ENCODE measurements around the gene IRF2BP2.

The IRF2BP2 gene

DNA sequence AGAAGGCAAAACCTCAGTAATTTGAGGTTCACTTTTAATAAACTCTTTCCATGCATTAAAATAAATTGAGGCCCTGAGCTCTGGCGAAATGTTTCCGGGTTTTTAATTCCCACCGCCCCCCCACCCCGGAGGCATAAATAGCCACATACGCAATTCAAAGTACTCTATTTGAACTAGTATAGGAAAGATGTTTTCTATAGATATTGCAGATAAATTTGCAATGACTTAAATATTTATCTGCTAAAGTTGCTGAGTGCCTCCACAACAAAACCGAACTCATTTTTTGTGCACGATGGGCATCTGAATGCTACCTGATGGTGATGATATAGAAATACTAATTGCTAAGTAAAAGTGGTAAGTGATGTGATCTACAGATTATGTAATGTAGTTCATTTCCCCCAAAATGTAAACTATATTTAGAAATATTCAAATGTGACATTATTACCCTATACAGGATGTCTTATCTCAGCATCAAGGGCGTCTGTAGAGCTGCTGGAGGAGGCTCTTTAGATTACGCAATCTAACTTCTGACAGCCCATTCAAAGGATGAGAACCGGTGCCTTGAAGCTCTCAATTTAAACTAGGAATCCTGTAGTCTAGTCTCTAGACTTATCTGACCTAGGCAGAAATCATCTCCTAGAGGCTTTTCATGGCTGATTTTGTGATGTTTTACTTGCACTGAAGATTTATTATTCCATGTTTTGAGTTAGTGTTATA is 8.5 kb downstream of the IRF2BP2 start:
- ChIA-PET CTCF (interaction anchor here (0.6 to 3.6 kb wide), 10 partner anchors 9 to 379 kb away, joined by 3 to 15 read pairs (median 4); partner anchors contain the start of gene IRF2BP2), POLR2A (interaction anchor here (0.6 to 3.4 kb wide), 3 partner anchors 9 to 361 kb away, joined by 3 to 23 read pairs (median 4); partner anchors contain the start of gene IRF2BP2)
- peak; percentile 38 to 76 (median 65) for DNase-seq
- Histone ChIP-seq H3K9me3 (ENCODE audit: control extremely low read depth in 1 of 5, control insufficient read depth in 4 of 5, insufficient read depth in 2 of 5, low read depth in 1 of 5, low read length in 4 of 5) (no peaks in the 10 kb centered on the region), H3K4me3 (ENCODE audit: control insufficient read depth in 1 of 7, extremely low read depth in 1 of 7, insufficient read depth in 4 of 7, low read depth in 2 of 7, low read length in 6 of 7) (peak overlapping the region in 6 of 7 experiments; percentile 15 to 64 (median 58)), H3K27me3 (replicated peaks in 2 of 5; ENCODE audit: control insufficient read depth in 4 of 5, insufficient read depth in 5 of 5, low read length in 4 of 5) (no peaks in the 10 kb centered on the region), H3K27ac (ENCODE audit: insufficient read depth in 1 of 2, low read depth in 1 of 2, low read length in 2 of 2, poor library complexity in 1 of 2, severe bottlenecking in 2 of 2) (peak overlapping the region in 1 of 2 experiments; percentile 75), H3K4me1 (ENCODE audit: control extremely low read depth in 1 of 4, control insufficient read depth in 4 of 4, insufficient read depth in 4 of 4, low read length in 3 of 4) (peaks cover 51 to 74% (median 66%) of the 10 kb centered on the region in 4 experiments), H3K36me3 (ENCODE audit: control insufficient read depth in 4 of 4, insufficient read depth in 4 of 4, low read length in 3 of 4) (peaks cover 2 to 31% (median 20%) of the 10 kb centered on the region in 4 experiments)
- 10% methylated on average over 2 of the region's 10 CpGs for WGBS (ENCODE audit: insufficient coverage)

DNA sequence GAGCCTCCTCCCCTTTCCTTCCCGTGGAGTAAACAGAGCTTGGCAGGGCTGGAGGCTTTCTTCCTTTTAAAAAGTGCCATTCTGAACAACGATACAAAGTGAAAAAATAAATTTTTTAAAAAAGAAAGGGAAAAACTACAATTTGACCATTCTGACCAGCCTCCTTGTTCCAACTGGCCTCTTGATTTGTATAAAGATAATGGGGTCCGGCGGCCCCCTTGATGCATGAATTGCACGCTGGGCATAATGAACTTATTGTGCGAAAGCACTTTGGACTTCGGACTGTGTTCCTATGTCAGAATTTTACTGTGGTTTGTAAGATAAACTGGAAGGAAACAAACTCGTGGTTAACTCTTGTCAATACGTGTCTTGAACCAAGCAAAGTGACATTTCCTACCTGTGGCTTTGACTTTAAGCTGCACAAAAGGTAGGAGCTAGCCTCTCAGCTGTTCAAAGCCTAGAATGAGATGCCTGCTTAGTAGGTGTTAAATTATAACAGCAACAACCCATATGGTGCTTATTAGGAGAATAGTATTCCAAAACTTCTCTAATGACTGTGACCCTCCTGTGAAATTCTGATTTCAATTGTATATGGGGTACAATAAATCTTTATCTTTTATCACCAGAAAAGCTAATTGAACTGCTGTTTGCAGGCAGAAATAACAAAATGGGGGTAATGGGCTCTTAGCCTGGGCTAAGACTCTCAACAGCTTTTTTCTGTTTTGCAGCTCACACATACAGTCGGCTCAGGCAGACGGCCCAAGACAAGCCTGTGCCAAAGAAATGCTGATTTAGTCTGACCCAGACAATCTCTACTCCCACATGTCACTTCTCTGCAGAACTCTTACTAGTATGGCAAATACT is 9.3 kb downstream of the IRF2BP2 start:
- Histone ChIP-seq H3K27me3 (replicated peaks in 2 of 5; ENCODE audit: control insufficient read depth in 4 of 5, insufficient read depth in 5 of 5, low read length in 4 of 5) (no peaks in the 10 kb centered on the region), H3K4me1 (ENCODE audit: control extremely low read depth in 1 of 4, control insufficient read depth in 4 of 4, insufficient read depth in 4 of 4, low read length in 3 of 4) (peaks cover 50 to 69% (median 62%) of the 10 kb centered on the region in 4 experiments), H3K27ac (ENCODE audit: insufficient read depth in 1 of 2, low read depth in 1 of 2, low read length in 2 of 2, poor library complexity in 1 of 2, severe bottlenecking in 2 of 2) (peak overlapping the region; percentile 20 to 75), H3K4me3 (ENCODE audit: control insufficient read depth in 1 of 7, extremely low read depth in 1 of 7, insufficient read depth in 4 of 7, low read depth in 2 of 7, low read length in 6 of 7) (peak overlapping the region in 6 of 7 experiments; percentile 30 to 64 (median 58)), H3K9me3 (ENCODE audit: control extremely low read depth in 1 of 5, control insufficient read depth in 4 of 5, insufficient read depth in 2 of 5, low read depth in 1 of 5, low read length in 4 of 5) (no peaks in the 10 kb centered on the region), H3K36me3 (ENCODE audit: control insufficient read depth in 4 of 4, insufficient read depth in 4 of 4, low read length in 3 of 4) (peaks cover 0 to 23% (median 16%) of the 10 kb centered on the region in 4 experiments)
- peak; percentile 38 to 74 (median 61) for DNase-seq
- WGBS (ENCODE audit: insufficient coverage): 1% methylated on average over 9 of the region's 11 CpGs
- POLR2A ChIA-PET: interaction anchor here (0.5 to 3.4 kb wide), 6 partner anchors 10 to 490 kb away, joined by 3 to 23 read pairs (median 4); partner anchors contain the start of gene IRF2BP2
- CTCF ChIA-PET: interaction anchor here (0.9 to 3.6 kb wide), 11 partner anchors 10 to 494 kb away, joined by 3 to 15 read pairs (median 3); partner anchors contain the start of gene IRF2BP2

DNA sequence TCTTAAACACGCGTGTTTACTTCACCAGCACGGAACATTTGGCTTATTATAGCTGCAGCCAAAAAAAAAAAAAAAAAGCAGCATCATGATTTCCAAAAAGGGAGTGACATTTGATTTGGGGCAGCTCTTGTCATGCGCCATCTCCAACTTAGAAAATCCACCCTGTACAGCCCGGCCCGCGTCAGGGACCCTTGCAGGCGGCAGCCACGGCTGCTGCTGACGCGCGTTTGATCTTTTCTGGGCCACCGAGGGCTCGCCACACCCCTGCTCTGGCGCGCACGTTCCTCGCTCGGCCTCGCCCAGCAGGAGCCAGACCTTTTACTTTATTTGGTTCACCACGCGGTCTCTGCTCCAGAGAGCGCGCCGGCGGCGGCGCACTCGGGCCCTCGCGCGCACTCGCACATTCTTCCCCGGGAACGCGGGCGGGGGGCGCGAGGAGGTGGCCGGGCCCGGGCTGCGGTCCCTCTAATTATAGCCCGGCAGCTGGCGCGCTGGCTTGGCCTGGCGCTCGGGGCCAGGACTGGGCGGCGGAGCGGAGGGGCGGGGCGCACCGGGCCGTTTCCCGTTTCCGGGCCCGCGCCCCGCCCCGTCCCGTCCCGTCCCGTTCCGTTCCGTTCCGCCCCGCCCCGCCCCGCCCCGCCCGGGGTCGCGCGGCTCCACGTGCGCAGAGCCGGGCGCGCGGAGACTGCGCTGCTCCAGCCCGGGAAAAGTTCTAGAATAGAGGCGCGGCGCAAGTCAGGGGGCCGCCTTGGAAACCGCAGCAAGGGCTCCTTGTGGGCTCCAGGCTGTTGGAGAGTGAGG is 10.2 kb downstream of the IRF2BP2 start:
- Histone ChIP-seq H3K27me3 (replicated peaks in 2 of 5; ENCODE audit: control insufficient read depth in 4 of 5, insufficient read depth in 5 of 5, low read length in 4 of 5) (no peaks in the 10 kb centered on the region), H3K36me3 (ENCODE audit: control insufficient read depth in 4 of 4, insufficient read depth in 4 of 4, low read length in 3 of 4) (peaks cover 0 to 15% (median 10%) of the 10 kb centered on the region in 4 experiments), H3K27ac (ENCODE audit: insufficient read depth in 1 of 2, low read depth in 1 of 2, low read length in 2 of 2, poor library complexity in 1 of 2, severe bottlenecking in 2 of 2) (peak overlapping the region; percentile 20 to 79), H3K4me1 (ENCODE audit: control extremely low read depth in 1 of 4, control insufficient read depth in 4 of 4, insufficient read depth in 4 of 4, low read length in 3 of 4) (peaks cover 49 to 64% (median 56%) of the 10 kb centered on the region in 4 experiments), H3K4me3 (ENCODE audit: control insufficient read depth in 1 of 7, extremely low read depth in 1 of 7, insufficient read depth in 4 of 7, low read depth in 2 of 7, low read length in 6 of 7) (peak overlapping the region in 6 of 7 experiments; percentile 35 to 72 (median 60)), H3K9me3 (ENCODE audit: control extremely low read depth in 1 of 5, control insufficient read depth in 4 of 5, insufficient read depth in 2 of 5, low read depth in 1 of 5, low read length in 4 of 5) (no peaks in the 10 kb centered on the region)
- WGBS (ENCODE audit: insufficient coverage): under 1% methylated on average over 84 of the region's 87 CpGs
- peak; percentile 86 to 94 (median 91) for DNase-seq
- POLR2A ChIA-PET: interaction anchor here (0.5 to 3.4 kb wide), 8 partner anchors 11 to 491 kb away, joined by 3 to 23 read pairs (median 4); partner anchors contain the start of gene IRF2BP2
- CTCF ChIA-PET: interaction anchor here (1.0 to 3.6 kb wide), 8 partner anchors 13 to 495 kb away, joined by 3 to 15 read pairs (median 4); no protein-coding TSS in a partner anchor

DNA sequence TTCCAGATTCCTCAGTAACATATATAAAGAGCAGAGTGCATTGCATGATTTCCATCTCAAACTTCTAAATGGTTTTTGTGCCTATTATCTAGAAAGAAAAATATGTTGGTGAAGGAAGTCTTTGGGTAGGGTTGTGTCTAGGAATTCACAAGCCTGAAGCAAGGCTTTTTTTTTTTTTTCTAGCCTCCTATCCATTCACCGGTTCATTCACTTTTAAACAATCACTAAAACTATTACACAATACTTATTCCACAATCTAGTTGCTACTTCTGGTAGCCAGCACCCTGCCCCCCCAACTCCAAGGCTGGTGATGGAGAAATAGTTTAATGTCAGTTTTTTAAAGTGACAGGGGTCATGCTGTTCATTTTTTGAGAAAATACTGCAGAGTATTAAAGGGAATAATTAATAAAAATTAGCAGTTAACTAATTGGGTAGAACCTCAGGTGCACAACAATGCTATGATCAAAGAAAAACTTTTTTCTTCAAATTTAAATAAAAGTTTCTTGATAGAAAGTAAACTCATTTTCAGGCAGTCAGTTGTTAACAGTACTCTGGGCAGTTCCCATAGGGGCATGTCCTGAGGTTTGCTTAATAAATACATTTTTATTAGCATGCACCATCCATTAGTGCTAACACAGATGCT is 10.9 kb downstream of the IRF2BP2 start:
- H3K27me3 ChIP-seq (replicated peaks in 2 of 5; ENCODE audit: control insufficient read depth in 4 of 5, insufficient read depth in 5 of 5, low read length in 4 of 5): no peaks in the 10 kb centered on the region
- H3K27ac ChIP-seq (ENCODE audit: insufficient read depth in 1 of 2, low read depth in 1 of 2, low read length in 2 of 2, poor library complexity in 1 of 2, severe bottlenecking in 2 of 2): peak overlapping the region in 1 of 2 experiments; percentile 79
- ChIA-PET CTCF (interaction anchor here (1.2 to 3.6 kb wide), 5 partner anchors 14 to 112 kb away, joined by 3 to 15 read pairs (median 4); no protein-coding TSS in a partner anchor), POLR2A (interaction anchor here (0.6 to 3.4 kb wide), 4 partner anchors 11 to 124 kb away, joined by 3 to 23 read pairs (median 4); partner anchors contain the start of gene IRF2BP2)
- peak overlapping the region in 6 of 7 experiments; percentile 35 to 72 (median 53) for H3K4me3 ChIP-seq (ENCODE audit: control insufficient read depth in 1 of 7, extremely low read depth in 1 of 7, insufficient read depth in 4 of 7, low read depth in 2 of 7, low read length in 6 of 7)
- peaks cover 43 to 57% (median 52%) of the 10 kb centered on the region in 4 experiments for H3K4me1 ChIP-seq (ENCODE audit: control extremely low read depth in 1 of 4, control insufficient read depth in 4 of 4, insufficient read depth in 4 of 4, low read length in 3 of 4)
- H3K9me3 ChIP-seq (ENCODE audit: control extremely low read depth in 1 of 5, control insufficient read depth in 4 of 5, insufficient read depth in 2 of 5, low read depth in 1 of 5, low read length in 4 of 5): peaks cover 0 to 3% (median 0%) of the 10 kb centered on the region in 5 experiments
- 0% methylated on average over 1 of the region's 1 CpG for WGBS (ENCODE audit: insufficient coverage)
- peak in 1 of 3 donors; percentile 31 for DNase-seq
- peaks cover 0 to 8% (median 6%) of the 10 kb centered on the region in 4 experiments for H3K36me3 ChIP-seq (ENCODE audit: control insufficient read depth in 4 of 4, insufficient read depth in 4 of 4, low read length in 3 of 4)

DNA sequence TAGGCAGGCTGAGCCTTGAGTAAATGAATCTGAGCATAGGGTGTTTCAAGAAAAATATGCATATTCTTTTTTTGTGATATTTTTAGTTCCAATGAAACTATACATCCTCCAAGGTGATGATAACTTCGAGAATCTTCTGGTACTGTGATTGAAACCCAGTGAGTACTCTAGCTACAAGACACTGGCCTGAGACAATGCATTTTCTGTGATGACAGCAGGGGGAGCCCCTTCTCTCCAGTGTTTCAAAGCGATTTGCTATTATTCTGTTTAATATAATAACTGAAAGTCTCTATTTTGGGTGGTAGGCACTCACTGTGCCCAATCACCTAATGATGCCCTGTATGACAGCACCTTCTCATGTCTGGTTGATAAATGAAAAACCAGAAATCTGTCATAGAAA is 12.1 kb downstream of the IRF2BP2 start:
- Histone ChIP-seq H3K9me3 (ENCODE audit: control extremely low read depth in 1 of 5, control insufficient read depth in 4 of 5, insufficient read depth in 2 of 5, low read depth in 1 of 5, low read length in 4 of 5) (peaks cover 0 to 3% (median 0%) of the 10 kb centered on the region in 5 experiments), H3K27ac (ENCODE audit: insufficient read depth in 1 of 2, low read depth in 1 of 2, low read length in 2 of 2, poor library complexity in 1 of 2, severe bottlenecking in 2 of 2) (no peak overlapping the region), H3K27me3 (replicated peaks in 2 of 5; ENCODE audit: control insufficient read depth in 4 of 5, insufficient read depth in 5 of 5, low read length in 4 of 5) (no peaks in the 10 kb centered on the region), H3K36me3 (ENCODE audit: control insufficient read depth in 4 of 4, insufficient read depth in 4 of 4, low read length in 3 of 4) (peaks cover 0 to 4% (median 3%) of the 10 kb centered on the region in 4 experiments), H3K4me1 (ENCODE audit: control extremely low read depth in 1 of 4, control insufficient read depth in 4 of 4, insufficient read depth in 4 of 4, low read length in 3 of 4) (peaks cover 34 to 45% (median 40%) of the 10 kb centered on the region in 4 experiments), H3K4me3 (ENCODE audit: control insufficient read depth in 1 of 7, extremely low read depth in 1 of 7, insufficient read depth in 4 of 7, low read depth in 2 of 7, low read length in 6 of 7) (no peak overlapping the region)
- no CpG with 5 or more reads among the region's 2 CpGs for WGBS (ENCODE audit: insufficient coverage)
- ChIA-PET CTCF (interaction anchor here (0.6 to 1.5 kb wide), 10 partner anchors 9 to 497 kb away, joined by 3 to 7 read pairs (median 3); partner anchors contain the start of gene IRF2BP2), POLR2A (interaction anchor here (0.7 to 1.0 kb wide), 4 partner anchors 14 to 98 kb away, joined by 3 read pairs; no protein-coding TSS in a partner anchor)
- DNase-seq: peak; percentile 70 to 75 (median 73)

Data from common myeloid progenitor, CD34-positive (primary cell).